Liver (tissue), 3 donors: ENCODE results near the gene KMT2E.

Experiments used
- EGR1 ChIP-seq, 2 donors: IDR thresholded peaks; 2 replicates each; pipeline ENCODE4 v1.6.1; 2016 to 2018; ENCODE audit warnings: antibody characterized with exemption in 2 of 2, low read depth in 2 of 2
- JUND ChIP-seq, 2 donors: IDR thresholded peaks; 2 replicates each; pipeline ENCODE4 v1.6.1; 2016; ENCODE audit warnings: antibody characterized with exemption in 2 of 2
- MAX ChIP-seq: IDR thresholded peaks from 2 replicates; pipeline ENCODE4 v1.6.1; 2016; ENCODE audit warnings: antibody characterized with exemption
- RAD21 ChIP-seq, 2 donors: IDR thresholded peaks; 2 replicates each; pipeline ENCODE4 v1.6.1; 2016; ENCODE audit warnings: antibody characterized with exemption in 2 of 2, mild to moderate bottlenecking in 2 of 2
- REST ChIP-seq: IDR thresholded peaks from 2 replicates; pipeline ENCODE4 v1.6.1; 2016; ENCODE audit warnings: antibody characterized with exemption, mild to moderate bottlenecking
- RXRA ChIP-seq, 2 donors: IDR thresholded peaks; 2 replicates each; pipeline ENCODE4 v1.6.1; 2017 to 2018; ENCODE audit warnings: antibody characterized with exemption in 2 of 2, mild to moderate bottlenecking in 1 of 2
- TAF1 ChIP-seq: conservative IDR thresholded peaks from 2 replicates; pipeline ENCODE4 v1.6.1; 2016; ENCODE audit warnings: antibody characterized with exemption, mild to moderate bottlenecking
- YY1 ChIP-seq: IDR thresholded peaks from 2 replicates; pipeline ENCODE4 v1.6.1; 2016; ENCODE audit warnings: antibody characterized with exemption, mild to moderate bottlenecking
- TF ChIP-seq, protein P1 (sequence below): fragments of 150-350 bp; IDR thresholded peaks from 2 replicates; pipeline ENCODE4 v1.5.1; 2017; ENCODE audit warnings: improper control_type of control experiment, low read depth, low read length; ENCODE audit not compliant: missing input control
- donor health status: healthy.
- donor health status: healthy.

- TF ChIP-seq, protein P1, sequence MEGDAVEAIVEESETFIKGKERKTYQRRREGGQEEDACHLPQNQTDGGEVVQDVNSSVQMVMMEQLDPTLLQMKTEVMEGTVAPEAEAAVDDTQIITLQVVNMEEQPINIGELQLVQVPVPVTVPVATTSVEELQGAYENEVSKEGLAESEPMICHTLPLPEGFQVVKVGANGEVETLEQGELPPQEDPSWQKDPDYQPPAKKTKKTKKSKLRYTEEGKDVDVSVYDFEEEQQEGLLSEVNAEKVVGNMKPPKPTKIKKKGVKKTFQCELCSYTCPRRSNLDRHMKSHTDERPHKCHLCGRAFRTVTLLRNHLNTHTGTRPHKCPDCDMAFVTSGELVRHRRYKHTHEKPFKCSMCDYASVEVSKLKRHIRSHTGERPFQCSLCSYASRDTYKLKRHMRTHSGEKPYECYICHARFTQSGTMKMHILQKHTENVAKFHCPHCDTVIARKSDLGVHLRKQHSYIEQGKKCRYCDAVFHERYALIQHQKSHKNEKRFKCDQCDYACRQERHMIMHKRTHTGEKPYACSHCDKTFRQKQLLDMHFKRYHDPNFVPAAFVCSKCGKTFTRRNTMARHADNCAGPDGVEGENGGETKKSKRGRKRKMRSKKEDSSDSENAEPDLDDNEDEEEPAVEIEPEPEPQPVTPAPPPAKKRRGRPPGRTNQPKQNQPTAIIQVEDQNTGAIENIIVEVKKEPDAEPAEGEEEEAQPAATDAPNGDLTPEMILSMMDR: no peak
- TF ChIP-seq YY1 (no peak), TAF1 (no peak), REST (no peak), JUND (IDR thresholded peaks at IDR 0.05) (no peak), RXRA (IDR thresholded peaks at IDR 0.05) (no peak), RAD21 (IDR thresholded peaks at IDR 0.05) (no peak), MAX (no peak), EGR1 (IDR thresholded peaks at IDR 0.05; ENCODE audit: low read depth in 2 of 2) (no peak)
These were observed 3.8 kb downstream of the KMT2E start for GRCh38 chr7:105017657-105018365.
